Activated CD4-positive, alpha-beta memory T cell treated with anti-CD3 and anti-CD28 coated beads, Interleukin-2, amount 10 ng/mL, durations not matched to agents 7 days and 5 days (primary cell): ENCODE data around the gene PARP4. TPM values are rescaled to one million over a fixed set of nuclear protein-coding genes. Genes with fewer than 3 reads are reported as not detected.
"Not testable (repeated sequence)": the region's sequence is repeated elsewhere in the genome, so short reads cannot be mapped to it uniquely, and the experiment has no call there.

ENCODE experiments used
- CTCF ChIA-PET: fragments of 350-600 bp; sonication (Branson Sonifier 250); formaldehyde crosslinking; loops from one replicate; lab custom pipeline; 2021; ENCODE audit warnings: antibody characterized with exemption, inconsistent platforms; lab: Charles Lee
- POLR2A ChIA-PET: fragments of 350-600 bp; sonication (Branson Sonifier 250); formaldehyde crosslinking; loops from one replicate; lab custom pipeline; 2021; ENCODE audit warnings: antibody characterized with exemption; lab: Charles Lee
- DNase-seq: peaks from one replicate; pipeline ENCODE4 v3.0.0-alpha.2; 2020
- H3K27ac Mint-ChIP-seq: one replicate; pipeline ENCODE4 v1.8.0; 2021; ENCODE audit warnings: mild to moderate bottlenecking, mixed read lengths
- H3K27me3 Mint-ChIP-seq: one replicate; pipeline ENCODE4 v1.8.0; 2021; ENCODE audit warnings: mixed read lengths
- H3K36me3 Mint-ChIP-seq: one replicate; pipeline ENCODE4 v1.8.0; 2021; ENCODE audit warnings: low read depth, mixed read lengths
- H3K4me1 Mint-ChIP-seq: one replicate; pipeline ENCODE4 v1.8.0; 2021; ENCODE audit warnings: mixed read lengths
- H3K4me3 Mint-ChIP-seq: one replicate; pipeline ENCODE4 v1.8.0; 2021; ENCODE audit warnings: mild to moderate bottlenecking, mixed read lengths
- H3K9me3 Mint-ChIP-seq: one replicate; pipeline ENCODE4 v1.8.0; 2021; ENCODE audit warnings: mixed read lengths
- total RNA-seq, 2 experiments: library from RNA; stranded (reverse); gene quantifications; one replicate each; pipeline ENCODE4 v1.2.3, GENCODE V29; 2021

Gene PARP4
- total RNA-seq, 2 experiments from 2014 or later = 72.2 to 76.4 TPM

DNA sequence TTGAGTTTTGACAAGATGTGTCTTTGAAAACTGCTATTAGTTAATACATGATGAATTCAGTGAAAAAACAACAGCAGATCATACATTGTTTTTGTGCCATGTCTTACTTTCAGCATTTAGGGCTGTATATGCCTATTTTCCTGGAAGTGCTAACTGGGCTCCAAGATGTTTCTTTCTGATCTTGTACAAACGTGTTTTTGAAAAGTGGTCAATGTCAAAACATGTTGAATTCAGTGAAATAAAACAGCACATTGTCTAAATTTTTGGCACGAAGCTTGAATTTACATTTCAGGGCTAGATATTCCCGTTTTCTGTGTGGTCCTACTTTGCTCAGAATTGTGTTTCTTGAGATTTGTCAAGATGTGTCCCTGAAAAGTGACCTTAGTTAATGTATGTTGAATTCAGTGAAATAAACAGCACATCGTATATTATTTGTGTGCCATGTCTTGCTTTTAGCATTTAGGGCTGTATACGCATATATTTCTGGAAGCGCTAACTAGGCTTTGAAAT lies 14.7 kb upstream of the PARP4 start:
- Mint-ChIP-seq H3K27me3 (peaks cover 26% of the 10 kb centered on the region), H3K27ac (no peak overlapping the region), H3K4me1 (no peaks in the 10 kb centered on the region), H3K36me3 (no peaks in the 10 kb centered on the region), H3K9me3 (no peaks in the 10 kb centered on the region), H3K4me3 (no peak overlapping the region)
- POLR2A ChIA-PET = no interaction called here
- DNase-seq = no peak
- CTCF ChIA-PET = no interaction called here

DNA sequence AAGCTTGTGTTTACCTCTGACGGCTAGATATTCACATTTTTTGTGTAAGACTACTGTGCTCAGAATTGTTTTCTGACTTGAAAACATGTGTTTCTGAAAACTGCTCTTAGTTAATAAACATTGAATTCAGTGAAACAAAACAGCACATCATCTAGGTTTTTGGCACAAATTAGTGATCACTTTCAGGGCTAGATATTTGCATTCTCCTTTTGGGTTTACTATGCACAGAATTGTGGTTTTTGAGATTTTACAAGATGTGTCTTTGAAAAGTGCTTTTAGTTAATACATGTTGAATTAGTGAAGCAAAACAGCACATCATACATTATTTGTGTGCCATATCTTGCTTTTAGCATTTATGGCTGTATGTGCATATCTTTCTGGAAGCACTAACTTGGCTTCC lies 8.2 kb upstream of the PARP4 start:
- POLR2A ChIA-PET = no interaction called here
- CTCF ChIA-PET = interaction anchor here (1.0 kb wide), 1 partner anchor 162 kb away, joined by 3 read pairs; no protein-coding TSS in a partner anchor
- H3K9me3 Mint-ChIP-seq = no peaks in the 10 kb centered on the region

DNA sequence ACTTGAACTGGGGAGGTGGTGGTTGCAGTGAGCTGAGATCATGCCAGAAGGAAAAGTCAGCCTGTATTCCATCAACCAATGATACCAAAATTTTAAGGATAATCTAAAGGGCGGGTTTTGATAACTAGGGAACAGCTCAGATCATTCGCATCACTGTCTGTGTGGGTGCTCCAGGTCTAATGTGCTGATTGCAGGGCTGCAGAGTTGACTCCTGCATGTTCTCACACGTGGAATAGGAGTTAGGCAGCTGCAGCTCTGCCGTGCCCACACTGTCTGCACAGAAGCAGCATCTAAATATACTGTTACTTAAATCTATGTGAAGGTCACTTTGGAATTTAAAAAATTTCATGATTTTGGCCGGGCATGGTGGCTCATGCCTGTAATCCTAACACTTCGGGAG lies 4.3 kb upstream of the PARP4 start:
- DNase-seq = no peak
- H3K9me3 Mint-ChIP-seq = no peaks in the 10 kb centered on the region
- POLR2A ChIA-PET = no interaction called here
- H3K27me3 Mint-ChIP-seq = no peaks in the 10 kb centered on the region
- H3K27ac Mint-ChIP-seq = no peak overlapping the region
- no peak overlapping the region for H3K4me3 Mint-ChIP-seq
- H3K36me3 Mint-ChIP-seq = no peaks in the 10 kb centered on the region
- CTCF ChIA-PET = interaction anchor here (0.6 kb wide), 1 partner anchor 156 kb away, joined by 5 read pairs; no protein-coding TSS in a partner anchor
- peaks cover 17% of the 10 kb centered on the region for H3K4me1 Mint-ChIP-seq

More for the DNA sequence above, 8.2 kb upstream of the PARP4 start:
- no peaks in the 10 kb centered on the region for H3K27me3 Mint-ChIP-seq
- peaks cover 5% of the 10 kb centered on the region for H3K4me1 Mint-ChIP-seq
- H3K4me3 Mint-ChIP-seq = no peak overlapping the region
- DNase-seq = no peak
- H3K36me3 Mint-ChIP-seq = no peaks in the 10 kb centered on the region
- H3K27ac Mint-ChIP-seq = no peak overlapping the region

DNA sequence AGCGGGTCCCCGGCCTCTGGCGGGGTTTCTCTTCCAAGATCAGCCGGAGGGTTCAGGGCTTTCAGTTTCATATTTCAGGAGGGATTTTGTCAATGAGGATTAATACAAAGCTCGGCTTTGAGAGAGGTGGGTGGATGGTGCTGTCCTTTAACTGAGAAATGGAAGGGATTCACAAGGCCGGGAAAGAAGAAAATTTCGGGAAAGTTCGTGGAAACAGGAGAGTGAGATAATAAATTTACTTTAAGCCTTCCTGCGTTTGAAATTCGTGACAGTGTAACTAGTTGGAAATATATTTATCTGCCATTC lies 283 bp upstream of the PARP4 start:
- H3K36me3 Mint-ChIP-seq = peaks cover 19% of the 10 kb centered on the region
- peak overlapping the region; percentile 89 for H3K4me3 Mint-ChIP-seq
- H3K9me3 Mint-ChIP-seq = no peaks in the 10 kb centered on the region
- POLR2A ChIA-PET = interaction anchor here (0.7 to 2.7 kb wide), 7 partner anchors 10 to 262 kb away, joined by 3 to 12 read pairs (median 5); no protein-coding TSS in a partner anchor
- H3K4me1 Mint-ChIP-seq = peaks cover 31% of the 10 kb centered on the region
- DNase-seq = no peak
- peak overlapping the region; percentile 84 for H3K27ac Mint-ChIP-seq
- H3K27me3 Mint-ChIP-seq = no peaks in the 10 kb centered on the region
- CTCF ChIA-PET = interaction anchor here (0.8 kb wide), 1 partner anchor 55 kb away, joined by 3 read pairs; no protein-coding TSS in a partner anchor

DNA sequence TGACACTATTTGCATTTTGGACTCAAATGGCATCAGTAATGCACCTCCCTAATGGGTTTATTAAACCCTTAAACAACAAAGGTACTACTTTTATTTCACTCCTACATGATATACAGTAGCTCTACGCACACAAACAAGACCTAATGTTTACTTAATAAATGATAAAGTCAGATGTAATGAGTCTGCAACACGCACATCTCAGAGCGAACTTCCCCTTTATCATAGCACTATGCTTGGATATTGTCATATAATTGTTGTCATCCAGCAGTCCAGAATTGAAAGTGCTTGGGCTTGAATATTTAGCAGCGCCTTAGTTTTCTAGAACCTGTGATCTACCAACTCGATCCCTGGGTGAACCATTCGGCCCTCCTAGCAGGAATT lies 772 bp downstream of the PARP4 start:
- peak overlapping the region; percentile 84 for H3K27ac Mint-ChIP-seq
- DNase-seq = no peak
- CTCF ChIA-PET = interaction anchor here (0.6 kb wide), 1 partner anchor 216 kb away, joined by 4 read pairs; no protein-coding TSS in a partner anchor
- H3K9me3 Mint-ChIP-seq = no peaks in the 10 kb centered on the region
- POLR2A ChIA-PET = interaction anchor here (0.9 to 3.0 kb wide), 8 partner anchors 9 to 260 kb away, joined by 3 to 12 read pairs (median 4); no protein-coding TSS in a partner anchor
- H3K27me3 Mint-ChIP-seq = no peaks in the 10 kb centered on the region
- peak overlapping the region; percentile 89 for H3K4me3 Mint-ChIP-seq
- peaks cover 26% of the 10 kb centered on the region for H3K36me3 Mint-ChIP-seq
- peaks cover 32% of the 10 kb centered on the region for H3K4me1 Mint-ChIP-seq

DNA sequence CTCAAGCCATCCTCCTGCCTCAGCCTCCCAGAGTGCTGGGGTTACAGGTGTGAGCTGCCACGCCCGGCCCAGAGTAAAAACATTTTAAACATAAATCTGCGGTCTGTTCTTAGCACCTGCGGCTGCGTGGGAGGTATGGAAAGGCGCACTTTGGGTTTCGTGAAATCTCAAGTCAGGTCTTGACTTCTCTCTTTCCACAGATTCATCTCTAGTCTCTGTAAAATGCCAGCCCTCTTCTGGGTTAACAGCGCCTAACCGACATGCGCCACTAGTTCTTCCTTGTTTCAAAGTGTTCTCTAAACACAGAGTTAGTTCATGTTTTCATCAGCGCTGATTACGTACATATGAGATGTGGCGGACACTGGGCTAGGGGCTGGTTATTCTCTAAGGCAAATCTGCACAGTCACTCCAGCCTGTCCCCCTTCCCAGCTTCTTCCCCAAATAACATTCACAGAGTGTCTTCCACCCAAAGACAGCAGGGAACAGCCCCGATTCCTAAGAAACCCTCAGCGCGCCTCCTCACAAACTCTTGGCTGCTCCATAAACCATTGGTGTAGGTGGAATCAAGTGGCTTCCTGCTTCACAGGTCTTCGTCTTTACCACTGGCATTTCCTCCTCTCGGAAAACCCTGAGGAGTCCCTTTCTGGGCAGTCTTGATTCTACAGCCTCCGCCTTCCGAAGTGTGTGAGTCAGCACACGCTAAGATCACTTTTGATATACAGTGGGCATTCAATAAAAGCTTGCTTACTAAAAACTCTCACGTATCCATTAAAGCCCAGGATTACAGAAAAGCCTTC lies 1.4 kb downstream of the PARP4 start:
- ChIA-PET CTCF (interaction anchor here (0.6 kb wide), 1 partner anchor 216 kb away, joined by 4 read pairs; no protein-coding TSS in a partner anchor), POLR2A (interaction anchor here (0.9 to 3.0 kb wide), 8 partner anchors 8 to 260 kb away, joined by 3 to 12 read pairs (median 4); no protein-coding TSS in a partner anchor)
- peaks cover 32% of the 10 kb centered on the region for H3K4me1 Mint-ChIP-seq
- peaks cover 29% of the 10 kb centered on the region for H3K36me3 Mint-ChIP-seq
- H3K27ac Mint-ChIP-seq = peak overlapping the region; percentile 84
- no peaks in the 10 kb centered on the region for H3K9me3 Mint-ChIP-seq
- peak overlapping the region; percentile 89 for H3K4me3 Mint-ChIP-seq
- DNase-seq = peak; percentile 48
- H3K27me3 Mint-ChIP-seq = no peaks in the 10 kb centered on the region

DNA sequence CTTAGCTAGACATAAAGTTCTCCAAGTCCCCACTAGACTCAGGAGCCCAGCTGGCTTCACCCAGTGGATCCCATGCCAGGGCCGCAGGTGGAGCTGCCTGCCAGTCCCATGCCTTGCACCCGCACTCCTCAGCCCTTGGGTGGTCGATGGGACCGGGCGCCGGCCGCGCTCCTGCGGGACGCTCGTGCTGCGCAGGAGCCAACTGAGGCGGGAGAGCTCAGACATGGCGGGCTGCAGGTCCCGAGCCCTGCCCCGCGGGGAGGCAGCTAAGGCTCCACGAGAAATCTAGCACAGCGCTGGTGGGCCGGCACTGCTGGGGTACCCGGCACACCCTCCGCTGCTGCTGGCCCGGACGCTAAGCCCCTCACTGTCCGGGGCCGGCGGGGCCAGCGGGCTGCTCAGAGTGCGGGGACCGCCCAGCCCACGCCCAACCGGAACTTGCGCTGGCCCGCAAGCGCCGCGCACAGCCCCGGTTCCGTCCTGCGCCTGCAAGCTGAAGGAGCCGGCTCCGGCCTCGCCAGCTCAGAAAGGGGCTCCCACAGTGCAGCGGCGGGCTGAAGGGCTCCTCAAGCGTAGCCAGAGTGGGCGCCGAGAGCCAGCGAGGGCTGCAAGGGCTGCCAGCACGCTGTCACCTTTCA lies 5.8 kb downstream of the PARP4 start:
- Mint-ChIP-seq H3K9me3 (no peaks in the 10 kb centered on the region), H3K36me3 (peaks cover 54% of the 10 kb centered on the region), H3K27ac (no peak overlapping the region), H3K27me3 (no peaks in the 10 kb centered on the region), H3K4me3 (no peak overlapping the region), H3K4me1 (peaks cover 32% of the 10 kb centered on the region)
- CTCF ChIA-PET = no interaction called here
- no peak for DNase-seq
- POLR2A ChIA-PET = no interaction called here

DNA sequence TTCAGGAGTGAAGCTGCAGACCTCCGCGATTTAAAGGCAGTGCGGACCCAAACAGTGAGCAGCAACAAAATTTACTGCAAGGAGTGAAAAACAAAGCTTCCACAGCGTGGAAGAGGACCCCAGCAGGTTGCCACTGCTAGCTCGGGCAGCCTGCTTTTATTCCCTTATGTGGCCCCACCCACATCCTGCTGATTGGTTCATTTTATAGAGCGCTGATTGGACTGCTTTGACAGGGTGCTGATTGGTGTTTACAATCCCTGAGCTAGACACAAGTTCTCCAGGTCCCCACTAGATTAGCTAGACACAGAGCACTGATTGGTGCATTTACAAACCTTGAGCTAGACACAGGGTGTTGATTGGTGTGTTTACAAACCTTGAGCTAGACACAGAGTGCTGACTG lies 6.3 kb downstream of the PARP4 start:
- CTCF ChIA-PET, DNase-seq, H3K27ac Mint-ChIP-seq, H3K27me3 Mint-ChIP-seq, H3K4me3 Mint-ChIP-seq, H3K9me3 Mint-ChIP-seq: not testable (repeated sequence)
- H3K4me1 Mint-ChIP-seq = peaks cover 30% of the 10 kb centered on the region
- H3K36me3 Mint-ChIP-seq = peaks cover 53% of the 10 kb centered on the region
- POLR2A ChIA-PET = interaction anchor here (0.6 kb wide), 1 partner anchor 517 kb away, joined by 3 read pairs; no protein-coding TSS in a partner anchor

DNA sequence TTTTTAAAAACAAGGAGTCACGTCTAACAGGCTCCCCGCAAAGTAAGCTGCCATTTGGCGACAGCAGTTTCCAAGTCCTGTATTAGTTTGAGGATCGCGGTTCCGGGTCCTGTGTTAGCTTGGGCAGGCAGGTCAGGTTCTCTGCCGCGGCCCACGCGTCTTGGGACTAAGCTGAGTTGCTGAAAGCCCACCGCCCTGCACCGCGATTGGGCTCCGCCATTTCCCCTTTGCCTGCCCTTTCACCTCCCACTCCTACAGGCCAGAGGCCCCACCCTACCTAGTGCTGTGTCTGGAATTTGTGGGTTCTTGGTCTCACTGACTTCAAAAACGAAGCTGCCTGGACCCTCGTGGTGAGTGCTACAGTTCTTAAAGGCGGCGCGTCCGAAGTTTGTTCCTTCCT lies 6.8 kb downstream of the PARP4 start:
- Mint-ChIP-seq H3K4me3 (no peak overlapping the region), H3K9me3 (no peaks in the 10 kb centered on the region), H3K27ac (no peak overlapping the region), H3K36me3 (peaks cover 53% of the 10 kb centered on the region), H3K4me1 (peaks cover 26% of the 10 kb centered on the region), H3K27me3 (no peaks in the 10 kb centered on the region)
- ChIA-PET CTCF (no interaction called here), POLR2A (interaction anchor here (0.6 kb wide), 1 partner anchor 516 kb away, joined by 3 read pairs; no protein-coding TSS in a partner anchor)
- DNase-seq = no peak

DNA sequence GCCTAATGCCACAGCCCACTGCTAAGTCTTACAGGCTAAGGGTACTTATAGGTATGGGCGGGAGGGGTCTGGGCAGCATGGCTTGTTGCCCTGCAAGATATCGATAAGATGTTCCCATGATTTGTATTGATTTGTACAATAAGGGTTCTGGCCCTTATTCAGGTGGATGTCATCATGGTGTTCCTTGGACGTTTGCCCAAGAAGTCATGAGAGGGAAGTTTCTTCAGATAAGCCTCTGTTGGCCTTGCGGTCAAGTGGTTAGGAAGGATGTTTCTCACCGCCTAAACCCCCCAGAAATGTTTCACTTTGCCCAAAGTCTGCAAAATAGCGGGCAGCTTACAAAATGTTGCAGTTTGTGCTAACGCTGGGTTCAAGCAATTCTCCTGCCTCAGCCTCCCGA lies 7.3 kb downstream of the PARP4 start:
- Mint-ChIP-seq H3K9me3 (no peaks in the 10 kb centered on the region), H3K27ac (no peak overlapping the region), H3K36me3 (peaks cover 55% of the 10 kb centered on the region), H3K27me3 (no peaks in the 10 kb centered on the region), H3K4me1 (peaks cover 24% of the 10 kb centered on the region), H3K4me3 (no peak overlapping the region)
- POLR2A ChIA-PET = no interaction called here
- CTCF ChIA-PET = no interaction called here
- no peak for DNase-seq

DNA sequence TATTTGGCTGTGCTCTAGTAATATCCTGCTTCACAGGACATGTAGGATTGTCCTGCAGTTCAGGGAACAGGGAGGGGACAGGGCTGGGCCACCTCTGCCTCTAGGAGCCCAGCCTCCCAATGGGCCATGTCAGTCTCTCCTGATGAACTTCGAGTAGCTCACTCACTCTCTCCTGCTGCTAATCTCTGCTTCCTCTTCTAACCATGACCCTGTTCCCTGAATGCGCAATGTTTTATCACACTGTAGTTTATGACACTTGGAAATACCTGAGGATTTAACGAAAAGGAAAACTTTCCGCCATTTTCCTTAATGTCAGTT lies 9.2 kb downstream of the PARP4 start:
- no peak for DNase-seq
- Mint-ChIP-seq H3K36me3 (peaks cover 61% of the 10 kb centered on the region), H3K4me1 (peaks cover 22% of the 10 kb centered on the region), H3K27me3 (no peaks in the 10 kb centered on the region), H3K27ac (no peak overlapping the region), H3K9me3 (no peaks in the 10 kb centered on the region), H3K4me3 (no peak overlapping the region)
- CTCF ChIA-PET = no interaction called here
- POLR2A ChIA-PET = interaction anchor here (2.4 kb wide), 1 partner anchor 9 kb away, joined by 12 read pairs; the partner anchor contains the start of gene PARP4

DNA sequence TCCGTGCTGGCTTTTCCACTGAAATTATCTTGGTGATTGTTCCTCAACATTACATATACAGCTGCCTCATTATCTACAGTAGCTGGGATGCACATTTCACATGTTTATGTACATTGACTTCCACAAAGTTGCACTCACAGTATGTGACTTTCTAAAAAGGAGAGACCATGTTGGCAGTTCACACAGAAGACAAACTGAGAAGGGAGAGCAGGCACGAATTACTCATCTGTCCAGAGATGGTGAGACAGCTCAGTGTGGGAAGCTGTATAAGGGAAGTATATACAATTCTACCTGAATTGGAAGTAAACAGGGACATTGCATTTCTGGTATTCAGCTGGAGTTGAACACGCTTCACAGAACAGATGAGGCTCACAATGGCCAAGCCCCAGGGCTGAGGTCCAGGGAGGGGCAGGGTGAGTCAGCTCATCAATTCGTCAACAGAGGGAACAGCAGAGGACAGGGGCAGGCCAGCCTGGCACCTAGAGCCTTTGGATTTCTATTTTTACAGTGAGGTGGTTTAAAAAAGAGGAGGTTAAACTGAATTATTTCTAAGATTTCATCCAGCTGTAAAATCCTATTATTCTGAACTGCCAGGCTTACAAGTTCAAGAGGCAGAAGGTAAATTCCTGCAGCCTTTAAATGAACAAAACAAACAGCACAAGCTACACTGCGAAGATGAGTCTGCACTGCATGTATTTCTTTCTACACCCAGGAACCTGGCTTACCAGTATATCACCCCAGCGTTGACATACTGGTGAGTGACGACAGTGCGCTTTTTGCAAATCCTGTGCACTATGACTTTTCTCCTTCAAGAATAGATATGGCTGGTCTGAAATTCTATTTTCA lies 9.8 kb downstream of the PARP4 start:
- Mint-ChIP-seq H3K27me3 (no peaks in the 10 kb centered on the region), H3K4me1 (peaks cover 20% of the 10 kb centered on the region), H3K27ac (no peak overlapping the region), H3K36me3 (peaks cover 58% of the 10 kb centered on the region), H3K9me3 (no peaks in the 10 kb centered on the region), H3K4me3 (no peak overlapping the region)
- ChIA-PET POLR2A (interaction anchor here (2.4 kb wide), 1 partner anchor 9 kb away, joined by 12 read pairs; the partner anchor contains the start of gene PARP4), CTCF (no interaction called here)
- DNase-seq = no peak
